Activated naive CD4-positive, alpha-beta T cell treated with Interleukin-2 at 50 U/mL for 16 hours (primary cell): ENCODE data around the gene YPEL3.
"Not testable (repeated sequence)": the region's sequence is repeated elsewhere in the genome, so short reads cannot be mapped to it uniquely, and the experiment has no call there.

ENCODE experiments used
- DNase-seq: peaks from one replicate; pipeline ENCODE4 v3.0.0-alpha.2; 2020

The YPEL3 gene

GRCh38 chr16:30096105-30096861 is at the start of gene YPEL3:
YPEL3 (minus strand) TSS chr16:30096213; CDS start chr16:30095482, 731 bp downstream.
- DNase-seq = peak; percentile 89

DNA sequence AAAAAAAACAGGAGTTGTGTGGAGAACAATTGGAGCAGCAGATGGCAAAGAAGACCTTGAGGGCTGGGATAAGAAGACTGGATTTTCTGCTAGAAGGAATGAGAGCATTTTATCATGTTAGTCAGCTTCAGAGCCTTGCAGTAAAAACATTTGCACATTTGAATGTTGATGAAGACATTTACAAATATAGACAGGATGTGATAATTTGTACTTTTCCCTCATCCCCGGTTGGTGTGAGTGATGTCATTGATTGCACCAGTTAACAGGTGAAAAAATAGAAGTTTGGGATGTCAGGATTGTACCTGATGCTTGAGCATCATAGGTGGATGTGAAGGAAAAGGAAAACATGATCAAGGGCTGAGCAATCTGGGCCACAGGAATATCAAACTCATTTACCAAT is 49.6 kb upstream of the YPEL3 start:
- no peak for DNase-seq

GRCh38 chr16:30144917-30145316 is 48.9 kb upstream of the YPEL3 start:
- no peak for DNase-seq

- DNase-seq = no peak
Observed at GRCh38 chr16:30144017-30144416, 48.0 kb upstream of the YPEL3 start.

DNA sequence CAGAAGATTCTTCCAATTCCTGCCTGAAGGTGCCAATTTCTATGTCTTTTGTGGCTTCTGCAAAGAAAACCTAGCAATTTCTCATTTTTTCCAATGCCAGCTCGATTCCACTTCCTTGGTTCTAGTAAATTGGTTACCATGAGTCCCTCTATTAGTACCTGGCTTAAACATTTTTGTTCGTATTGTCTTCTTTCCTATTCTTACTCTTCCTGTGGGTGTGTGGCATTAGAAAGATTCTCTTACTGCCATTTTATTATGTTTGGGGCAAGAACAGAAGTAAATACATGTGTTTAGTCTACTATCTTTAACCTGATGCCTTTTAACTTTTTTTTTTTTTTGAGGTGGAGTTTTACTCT is 47.3 kb upstream of the YPEL3 start:
- DNase-seq = no peak

DNA sequence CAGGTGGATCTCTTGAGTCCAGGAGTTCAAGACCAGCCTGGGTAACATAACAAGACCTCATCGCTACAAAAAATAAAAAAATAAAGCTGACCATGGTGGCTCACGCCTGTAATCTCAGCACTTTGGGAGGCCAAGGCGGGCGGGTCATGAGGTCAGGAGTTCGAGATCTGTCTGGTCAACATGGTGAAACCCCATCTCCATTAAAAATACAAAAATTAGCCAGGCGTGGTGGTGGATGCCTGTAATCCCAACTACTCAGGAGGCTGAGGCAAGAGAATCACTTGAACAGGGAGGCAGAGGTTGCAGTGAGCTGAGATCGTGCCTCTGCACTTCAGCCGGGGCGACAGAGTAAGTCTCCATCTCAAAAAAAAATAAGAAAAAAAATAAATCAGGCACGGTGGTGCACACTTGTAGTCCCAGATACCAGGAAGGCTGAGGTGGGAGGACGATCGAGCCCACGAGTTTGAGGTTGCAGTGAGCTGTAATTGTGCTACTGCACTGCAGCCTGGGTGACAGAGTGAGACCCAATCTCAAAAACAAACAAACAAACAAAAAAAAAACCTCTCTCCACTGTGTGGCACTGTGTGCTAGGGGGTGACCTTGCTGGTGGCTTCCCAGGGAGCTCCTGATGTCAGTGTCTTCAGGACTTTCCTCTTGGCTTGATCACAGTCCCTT is 46.8 kb upstream of the YPEL3 start:
- no peak for DNase-seq

DNA sequence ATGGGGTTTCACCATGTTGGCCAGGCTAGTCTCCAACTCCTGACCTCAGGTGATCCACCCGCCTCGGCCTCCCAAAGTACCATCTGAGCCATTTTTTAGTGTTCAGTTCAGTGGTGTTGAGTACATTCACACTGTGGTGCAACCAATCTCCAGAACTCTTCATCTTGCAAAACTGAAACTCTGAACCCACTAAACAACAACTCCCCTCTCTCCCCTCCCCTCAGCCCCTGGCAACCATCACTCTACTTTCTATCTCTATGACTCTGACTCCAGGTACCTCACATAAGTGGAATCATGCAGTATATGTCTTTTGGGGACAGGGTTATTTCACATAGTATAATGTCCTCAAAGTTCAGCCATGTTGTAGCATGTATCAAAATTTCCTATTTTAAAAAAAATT is 45.7 kb upstream of the YPEL3 start:
- no peak for DNase-seq

- no peak for DNase-seq
Observed at GRCh38 chr16:30139583-30140481, 43.8 kb upstream of the YPEL3 start.

DNA sequence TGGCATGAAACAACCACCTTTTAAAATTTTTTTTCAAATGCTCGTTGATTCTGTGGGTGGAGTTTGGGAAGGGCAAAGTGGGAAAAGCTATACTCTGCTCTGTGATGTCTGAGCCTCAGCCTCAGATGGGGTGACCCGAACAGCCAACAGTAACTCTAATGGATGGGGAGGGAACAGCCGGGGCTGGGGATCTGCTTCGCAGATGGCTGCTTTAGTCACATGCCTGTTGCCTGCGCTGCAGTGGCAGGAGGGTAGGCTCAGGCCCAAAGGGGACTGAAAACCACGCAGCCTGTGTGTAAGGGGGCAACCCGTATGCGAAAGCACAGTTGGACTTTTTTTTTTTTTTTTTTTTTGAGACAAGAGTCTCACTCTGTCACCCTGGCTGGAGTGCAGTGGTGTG is 41.9 kb upstream of the YPEL3 start:
- DNase-seq = no peak

DNA sequence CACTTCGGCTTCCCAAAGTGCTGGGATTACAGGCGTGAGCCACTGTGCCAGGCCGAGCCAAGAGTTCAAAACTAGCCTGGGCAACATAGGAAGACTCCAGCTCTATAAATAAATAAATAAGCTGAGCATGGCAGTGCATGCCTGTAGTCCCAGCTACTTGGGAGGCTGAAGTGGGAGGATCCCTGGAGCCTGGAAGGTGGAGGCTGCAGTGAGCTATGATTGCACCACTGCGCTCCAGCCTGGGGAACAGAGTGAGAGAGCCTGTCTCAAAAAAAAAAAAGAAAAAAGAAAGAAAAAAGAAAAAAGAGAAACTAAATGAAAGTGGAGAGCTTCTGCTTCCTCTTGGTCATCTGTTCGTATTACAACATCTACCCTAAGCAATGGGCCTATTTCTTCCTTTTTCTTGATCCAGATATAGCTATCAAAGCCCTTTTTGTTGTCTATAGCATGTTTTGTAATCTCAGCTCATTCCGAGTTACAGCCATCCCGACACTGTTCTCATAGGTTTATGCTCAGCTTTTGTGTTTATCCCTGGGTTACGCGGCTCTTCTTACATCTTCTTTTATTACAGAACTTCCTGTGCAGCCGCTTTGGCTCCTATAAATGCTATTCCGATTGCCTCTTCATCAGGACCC is 41.1 kb upstream of the YPEL3 start:
- no peak for DNase-seq

DNA sequence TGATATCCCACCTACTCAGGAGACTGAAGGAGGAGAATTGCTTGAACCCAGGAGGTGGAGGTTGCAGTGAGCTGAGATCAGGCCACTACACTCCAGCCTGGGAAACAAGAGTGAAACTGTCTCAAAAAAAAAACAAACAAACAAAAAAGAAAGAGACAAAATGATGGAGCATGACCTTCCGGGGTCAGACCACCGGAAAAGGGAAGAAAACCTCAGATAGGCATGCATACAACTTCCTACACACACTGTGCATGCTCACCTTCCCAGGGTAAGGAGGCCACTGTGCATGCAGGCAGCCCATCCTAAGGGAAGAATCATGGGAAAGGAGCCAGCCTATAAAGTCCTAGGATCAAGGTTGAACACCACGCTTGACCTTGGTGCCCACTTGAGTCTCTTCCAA is 36.6 kb upstream of the YPEL3 start:
- DNase-seq = no peak

GRCh38 chr16:30131869-30132475 is 36.0 kb upstream of the YPEL3 start:
- no peak for DNase-seq

- no peak for DNase-seq
Observed at GRCh38 chr16:30127993-30128392, 32.0 kb upstream of the YPEL3 start.

DNA sequence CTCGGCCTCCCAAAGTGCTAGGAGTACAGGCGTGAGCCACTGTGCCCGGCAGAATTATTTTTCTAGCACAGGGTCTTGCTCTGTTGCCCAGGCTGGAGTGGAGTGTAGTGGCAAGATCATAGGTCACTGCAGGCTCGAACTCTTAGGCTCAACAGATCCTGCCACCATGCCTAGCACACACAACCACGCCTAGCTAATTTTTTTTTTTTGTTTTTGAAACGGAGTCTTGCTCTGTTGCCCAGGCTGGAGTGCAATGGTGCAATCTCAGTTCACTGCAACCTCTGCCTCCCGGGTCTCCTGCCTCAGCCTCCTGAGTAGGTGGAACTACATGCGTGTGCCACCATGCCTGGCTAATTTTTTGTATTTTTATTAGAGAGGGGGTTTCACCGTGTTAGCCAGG is 29.7 kb upstream of the YPEL3 start:
- DNase-seq = not testable (repeated sequence)

DNA sequence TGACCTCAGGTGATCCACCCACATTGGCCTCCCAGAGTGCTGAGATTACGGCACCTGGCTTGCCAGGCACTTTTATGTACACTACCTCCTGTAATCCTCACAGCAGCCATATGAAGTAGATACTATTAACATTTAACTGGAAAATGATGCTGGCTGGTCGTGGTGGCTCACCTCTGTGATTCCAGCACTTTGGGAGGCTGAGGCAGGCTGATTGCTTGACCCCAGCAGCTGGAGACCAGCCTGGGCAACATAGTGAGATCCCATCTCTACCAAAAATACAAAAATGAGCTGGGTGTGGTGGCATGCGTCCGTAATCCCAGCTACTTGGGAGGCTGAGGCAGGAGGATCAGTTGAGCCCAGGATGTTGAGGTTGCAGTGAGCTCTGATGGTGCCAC is 29.0 kb upstream of the YPEL3 start:
- DNase-seq = no peak

DNA sequence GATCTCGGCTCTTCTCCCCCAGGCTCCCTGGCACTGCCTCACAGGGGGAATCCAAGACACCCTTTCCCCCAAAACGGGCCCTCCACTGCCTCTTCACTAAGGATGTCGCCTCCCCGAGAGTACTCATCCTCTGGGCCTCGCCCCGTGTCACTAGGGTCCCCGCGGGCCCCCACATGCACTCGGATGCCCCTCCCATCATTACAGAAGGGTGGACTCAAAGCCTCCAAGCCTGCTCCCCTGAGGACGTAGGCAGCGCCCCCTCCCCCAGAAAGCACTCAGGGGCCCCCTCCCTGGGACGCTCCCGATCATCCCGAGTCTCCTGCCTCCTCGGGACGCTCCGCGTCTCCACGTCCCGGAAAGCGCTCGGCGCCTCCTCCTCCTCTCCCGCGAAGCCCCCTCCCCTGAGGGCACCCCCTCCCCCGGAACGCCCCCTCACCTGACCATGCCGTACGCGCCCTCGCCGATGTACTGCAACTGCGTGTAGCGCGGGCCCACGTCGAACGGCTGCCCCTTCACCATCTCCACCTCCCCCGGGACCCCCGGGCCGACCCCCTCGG is 26.7 kb upstream of the YPEL3 start:
- DNase-seq = no peak

DNA sequence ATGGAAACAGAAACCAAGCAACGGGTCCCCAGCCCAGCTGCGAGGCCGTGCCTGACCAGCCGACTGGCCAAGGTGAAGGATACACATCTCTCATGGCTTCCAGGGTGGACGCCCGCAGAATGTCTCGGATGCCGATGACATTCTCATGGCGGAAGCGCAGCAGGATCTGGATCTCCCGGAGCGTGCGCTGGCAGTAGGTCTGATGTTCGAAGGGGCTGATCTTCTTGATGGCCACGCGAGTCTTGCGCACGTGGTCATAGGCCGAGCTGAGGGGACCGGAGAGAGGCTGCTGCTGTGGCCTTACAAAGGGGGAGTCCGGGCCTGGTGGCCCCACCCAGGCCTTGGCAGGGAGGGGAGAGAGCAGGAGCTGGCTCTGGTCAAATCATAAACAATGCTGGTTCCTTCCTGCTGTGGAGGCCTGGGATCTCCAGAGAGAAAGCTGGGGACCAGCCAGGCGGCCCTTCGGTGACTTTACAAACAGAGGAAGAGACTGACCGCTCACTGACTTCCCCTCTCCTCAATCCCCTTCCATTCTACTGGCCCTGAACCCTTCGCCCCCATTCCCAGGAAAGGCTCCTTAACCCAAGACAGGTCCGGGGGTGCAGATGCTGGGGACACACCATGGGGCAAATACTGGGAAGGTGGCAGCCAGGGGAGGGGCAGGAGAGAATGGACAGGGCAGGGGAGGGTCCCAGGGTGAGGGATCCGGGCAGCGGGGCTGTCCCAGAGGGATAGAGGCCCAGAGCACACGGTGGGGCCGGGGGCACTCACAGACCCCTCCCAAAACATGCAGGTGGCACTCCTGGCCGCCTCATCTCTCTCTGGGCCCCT is 25.9 kb upstream of the YPEL3 start:
- no peak for DNase-seq

DNA sequence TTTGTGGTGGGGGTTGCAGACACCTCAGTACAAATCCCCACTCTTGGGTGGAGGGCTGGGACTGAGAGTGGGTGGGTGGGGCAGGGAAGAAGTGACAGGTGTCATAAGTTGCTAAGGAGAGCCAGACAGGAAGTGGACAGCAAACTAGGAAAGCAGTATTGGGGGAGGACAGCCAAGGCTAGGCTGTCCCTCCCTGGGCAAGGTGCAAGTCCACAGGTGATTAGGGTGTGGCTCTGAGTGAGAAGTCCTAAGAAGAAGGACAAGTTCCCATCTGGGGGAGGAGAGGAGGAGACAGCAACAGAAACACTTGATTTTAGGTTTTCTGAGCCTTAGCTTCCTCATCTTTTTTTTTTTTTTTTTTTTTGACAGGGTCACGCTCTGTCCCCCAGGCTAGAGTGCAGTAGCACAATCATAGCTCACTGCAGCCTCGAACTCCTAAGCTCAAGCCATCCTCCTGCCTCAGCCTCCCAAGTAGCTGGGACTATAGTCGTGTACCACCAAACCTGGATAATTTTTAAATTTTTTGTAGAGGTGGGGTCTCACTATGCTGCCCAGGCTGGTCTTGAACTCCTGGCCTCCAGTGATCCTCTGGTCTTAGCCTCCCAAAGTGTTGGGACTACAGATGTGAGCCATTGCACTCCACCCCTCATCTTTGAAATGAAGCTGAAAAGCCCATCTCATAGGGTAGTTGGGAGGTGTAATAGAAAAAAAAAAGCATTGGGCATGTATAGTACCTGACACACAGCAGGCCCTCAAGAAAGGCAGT is 24.5 kb upstream of the YPEL3 start:
- no peak for DNase-seq

DNA sequence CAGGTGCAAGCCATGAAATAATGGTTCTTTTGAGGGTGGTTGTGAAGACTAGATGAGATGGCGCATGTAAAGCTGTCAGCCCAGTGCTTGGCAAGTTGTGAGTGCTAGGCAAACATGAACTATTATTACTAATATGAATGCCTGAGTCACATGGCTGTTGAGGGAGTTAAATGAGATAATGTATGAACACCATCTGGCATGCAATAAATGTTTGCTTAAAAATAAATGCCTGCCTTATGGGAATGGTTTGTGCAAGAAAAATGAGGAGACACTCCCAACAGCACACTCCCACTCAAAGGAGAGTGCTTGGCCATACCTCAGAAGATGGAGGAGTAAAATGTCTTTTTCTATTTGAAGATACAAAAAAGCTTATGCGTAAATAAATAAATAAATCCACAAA is 23.4 kb upstream of the YPEL3 start:
- no peak for DNase-seq

- no peak for DNase-seq
Observed at GRCh38 chr16:30117768-30118167, 21.8 kb upstream of the YPEL3 start.
